Neural progenitor cell (in vitro differentiated cells): ENCODE measurements around the gene CSRNP3. TPM values are rescaled to one million over a fixed set of nuclear protein-coding genes. Genes with fewer than 3 reads are reported as not detected.
A peak's percentile ranks its signal among the peaks of the same experiment; 100 is the strongest.

Experiments used
- DNase-seq: peaks from one replicate; pipeline ENCODE4 v3.0.0-alpha.2; 2016; ENCODE audit warnings: low spot score
- H2AFZ ChIP-seq: fragments of 200-600 bp; sonication (generic); replicated peaks from 2 replicates; pipeline ENCODE4 v1.6.1; 2016; ENCODE audit warnings: antibody characterized with exemption
- H3F3A ChIP-seq: fragments of 200-600 bp; sonication (generic); 2 replicates; pipeline ENCODE4 v1.6.1; 2016; ENCODE audit warnings: antibody characterized with exemption, low read depth
- H3K27ac ChIP-seq: fragments of 200-600 bp; sonication (generic); 2 replicates; pipeline ENCODE4 v1.5.1; 2016; ENCODE audit warnings: mild to moderate bottlenecking
- H3K27me3 ChIP-seq: fragments of 200-600 bp; sonication (generic); 2 replicates; pipeline ENCODE4 v1.6.1; 2016; ENCODE audit warnings: mild to moderate bottlenecking, moderate library complexity
- H3K36me3 ChIP-seq: fragments of 200-600 bp; sonication (generic); 2 replicates; pipeline ENCODE4 v1.5.1; 2016
- H3K4me1 ChIP-seq: fragments of 200-600 bp; sonication (generic); 2 replicates; pipeline ENCODE4 v1.6.1; 2016; ENCODE audit warnings: mixed run types
- H3K4me2 ChIP-seq: fragments of 200-600 bp; sonication (generic); 2 replicates; pipeline ENCODE4 v1.6.1; 2016
- H3K4me3 ChIP-seq: fragments of 200-600 bp; sonication (generic); 2 replicates; pipeline ENCODE4 v1.5.1; 2016
- H3K79me2 ChIP-seq: fragments of 200-600 bp; sonication (generic); 2 replicates; pipeline ENCODE4 v1.6.1; 2016; ENCODE audit warnings: low read depth
- H3K9ac ChIP-seq: fragments of 200-600 bp; sonication (generic); 2 replicates; pipeline ENCODE4 v1.6.1; 2016
- H3K9me3 ChIP-seq: fragments of 200-600 bp; sonication (generic); 2 replicates; pipeline ENCODE4 v1.5.1; 2016; ENCODE audit warnings: low read depth
- H4K20me1 ChIP-seq: fragments of 200-600 bp; sonication (generic); 2 replicates; pipeline ENCODE4 v1.6.1; 2016; ENCODE audit warnings: low read depth
- H3K27ac Mint-ChIP-seq: 3 replicates; pipeline ENCODE4 v1.8.0; 2021; ENCODE audit warnings: mixed read lengths
- H3K27me3 Mint-ChIP-seq: 2 replicates; pipeline ENCODE4 v1.8.0; 2022; ENCODE audit warnings: low read depth, mild to moderate bottlenecking, inconsistent platforms, moderate library complexity, mixed read lengths; ENCODE audit not compliant: insufficient read depth
- H3K36me3 Mint-ChIP-seq: 3 replicates; pipeline ENCODE4 v1.8.0; 2021; ENCODE audit warnings: mixed read lengths
- H3K4me1 Mint-ChIP-seq: 3 replicates; pipeline ENCODE4 v1.8.0; 2021; ENCODE audit warnings: mixed read lengths
- H3K4me3 Mint-ChIP-seq: 3 replicates; pipeline ENCODE4 v1.8.0; 2021; ENCODE audit warnings: mild to moderate bottlenecking, moderate library complexity, mixed read lengths
- H3K9me3 Mint-ChIP-seq: 3 replicates; pipeline ENCODE4 v1.8.0; 2020; ENCODE audit warnings: mixed read lengths
- EZH2 ChIP-seq: fragments of 200-600 bp; sonication (generic); IDR thresholded peaks from 2 replicates; pipeline ENCODE4 v1.6.1; 2017; ENCODE audit warnings: antibody characterized with exemption, mild to moderate bottlenecking, moderate library complexity
- EZH2phosphoT487 ChIP-seq: fragments of 200-600 bp; sonication (generic); IDR thresholded peaks from 2 replicates; pipeline ENCODE4 v1.6.1; 2017; ENCODE audit warnings: antibody characterized with exemption
- total RNA-seq: library from RNA; depleted of rRNA; stranded (reverse); fragments of >200 nt; gene quantifications from 2 replicates; pipeline ENCODE4 v1.2.3, GENCODE V29; 2015; ENCODE audit warnings: low replicate concordance
- TF ChIP-seq, protein P1 (sequence below): fragments of 200-600 bp; sonication (generic); IDR thresholded peaks from 2 replicates; pipeline ENCODE4 v1.5.1; 2017; ENCODE audit warnings: antibody characterized with exemption, mild to moderate bottlenecking

The CSRNP3 gene, protein sequence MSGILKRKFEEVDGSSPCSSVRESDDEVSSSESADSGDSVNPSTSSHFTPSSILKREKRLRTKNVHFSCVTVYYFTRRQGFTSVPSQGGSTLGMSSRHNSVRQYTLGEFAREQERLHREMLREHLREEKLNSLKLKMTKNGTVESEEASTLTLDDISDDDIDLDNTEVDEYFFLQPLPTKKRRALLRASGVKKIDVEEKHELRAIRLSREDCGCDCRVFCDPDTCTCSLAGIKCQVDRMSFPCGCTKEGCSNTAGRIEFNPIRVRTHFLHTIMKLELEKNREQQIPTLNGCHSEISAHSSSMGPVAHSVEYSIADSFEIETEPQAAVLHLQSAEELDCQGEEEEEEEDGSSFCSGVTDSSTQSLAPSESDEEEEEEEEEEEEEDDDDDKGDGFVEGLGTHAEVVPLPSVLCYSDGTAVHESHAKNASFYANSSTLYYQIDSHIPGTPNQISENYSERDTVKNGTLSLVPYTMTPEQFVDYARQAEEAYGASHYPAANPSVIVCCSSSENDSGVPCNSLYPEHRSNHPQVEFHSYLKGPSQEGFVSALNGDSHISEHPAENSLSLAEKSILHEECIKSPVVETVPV
- 14.7 and 16.9 TPM in 2 replicates for total RNA-seq

DNA sequence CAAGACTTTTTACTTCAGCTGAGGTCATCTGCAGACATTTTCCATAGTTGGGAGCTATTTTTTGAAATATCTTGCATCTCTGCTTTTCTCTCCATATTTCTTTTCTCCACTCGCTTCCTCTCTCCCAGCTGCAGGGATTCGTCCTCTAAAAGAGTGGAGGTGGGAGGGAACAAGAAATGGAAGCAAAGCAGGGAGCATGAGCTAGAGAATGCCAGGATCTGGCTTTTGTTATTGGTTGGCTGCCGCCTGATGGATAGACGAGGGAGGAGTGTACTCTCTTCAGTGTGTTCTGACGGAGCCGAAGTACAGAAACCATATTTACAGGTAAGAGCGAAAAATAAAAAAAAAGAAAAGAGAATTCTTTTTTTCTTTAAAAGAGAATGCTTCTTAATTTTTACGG is at the start of gene CSRNP3:
TSS of gene CSRNP3 (plus strand) at position 282 of the 400 bp plus-strand sequence. CDS start 125,368 bp downstream, outside the sequence.
- Histone ChIP-seq H3K36me3 (no peaks in the 10 kb centered on the region), H3K79me2 (peaks cover 46% of the 10 kb centered on the region), H3K27me3 (no peaks in the 10 kb centered on the region), H3K4me2 (peak within 1 kb of the TSS; percentile 88), H3K4me3 (peak within 1 kb of the TSS; percentile 78), H3K9me3 (no peaks in the 10 kb centered on the region), H3F3A (peaks cover 5% of the 10 kb centered on the region), H3K27ac (no peak within 1 kb of the TSS), H2AFZ (peak within 1 kb of the TSS; percentile 85), H3K4me1 (peaks cover 30% of the 10 kb centered on the region), H3K9ac (peak within 1 kb of the TSS; percentile 58), H4K20me1 (peaks cover 7% of the 10 kb centered on the region)
- Mint-ChIP-seq H3K9me3 (no peaks in the 10 kb centered on the region), H3K27ac (peak within 1 kb of the TSS; percentile 98), H3K27me3 (peaks cover 3% of the 10 kb centered on the region), H3K4me3 (peak within 1 kb of the TSS; percentile 92), H3K36me3 (no peaks in the 10 kb centered on the region), H3K4me1 (peaks cover 36% of the 10 kb centered on the region)
- DNase-seq: peak; percentile 89
- TF ChIP-seq EZH2: no peak

DNA sequence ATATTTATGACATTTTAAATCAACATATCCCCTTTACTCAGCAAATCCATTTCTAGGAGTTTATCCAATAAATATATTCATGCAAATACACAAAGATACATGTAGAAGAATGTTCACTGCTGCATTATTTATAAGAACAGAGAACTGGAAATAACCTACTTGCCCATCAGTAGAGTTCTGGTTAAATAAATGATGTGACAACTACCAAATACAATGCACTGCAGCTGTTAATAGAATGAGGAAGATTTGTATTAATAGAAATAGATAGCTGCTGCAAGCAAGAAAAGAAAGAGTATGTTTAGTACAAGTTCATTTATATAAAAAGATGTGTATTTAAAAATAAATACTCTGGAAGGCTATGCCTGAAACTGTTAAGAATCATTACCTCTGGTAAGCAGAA is 49.3 kb upstream of the CSRNP3 start:
- Mint-ChIP-seq H3K4me1 (no peaks in the 10 kb centered on the region), H3K27ac (no peak overlapping the region), H3K36me3 (peaks cover 12% of the 10 kb centered on the region), H3K9me3 (peaks cover 49% of the 10 kb centered on the region), H3K4me3 (no peak overlapping the region), H3K27me3 (peaks cover 4% of the 10 kb centered on the region)
- Histone ChIP-seq H3K4me2 (no peak overlapping the region), H3K4me1 (peaks cover 4% of the 10 kb centered on the region), H3K79me2 (no peaks in the 10 kb centered on the region), H3K36me3 (no peaks in the 10 kb centered on the region), H3F3A (no peaks in the 10 kb centered on the region), H3K27ac (no peak overlapping the region), H3K9ac (no peak overlapping the region), H2AFZ (no peak overlapping the region), H4K20me1 (no peaks in the 10 kb centered on the region), H3K4me3 (no peak overlapping the region), H3K27me3 (no peaks in the 10 kb centered on the region), H3K9me3 (peaks cover 3% of the 10 kb centered on the region)
- DNase-seq: no peak
- TF ChIP-seq EZH2 (no peak), EZH2phosphoT487 (no peak)
- TF ChIP-seq, protein P1, sequence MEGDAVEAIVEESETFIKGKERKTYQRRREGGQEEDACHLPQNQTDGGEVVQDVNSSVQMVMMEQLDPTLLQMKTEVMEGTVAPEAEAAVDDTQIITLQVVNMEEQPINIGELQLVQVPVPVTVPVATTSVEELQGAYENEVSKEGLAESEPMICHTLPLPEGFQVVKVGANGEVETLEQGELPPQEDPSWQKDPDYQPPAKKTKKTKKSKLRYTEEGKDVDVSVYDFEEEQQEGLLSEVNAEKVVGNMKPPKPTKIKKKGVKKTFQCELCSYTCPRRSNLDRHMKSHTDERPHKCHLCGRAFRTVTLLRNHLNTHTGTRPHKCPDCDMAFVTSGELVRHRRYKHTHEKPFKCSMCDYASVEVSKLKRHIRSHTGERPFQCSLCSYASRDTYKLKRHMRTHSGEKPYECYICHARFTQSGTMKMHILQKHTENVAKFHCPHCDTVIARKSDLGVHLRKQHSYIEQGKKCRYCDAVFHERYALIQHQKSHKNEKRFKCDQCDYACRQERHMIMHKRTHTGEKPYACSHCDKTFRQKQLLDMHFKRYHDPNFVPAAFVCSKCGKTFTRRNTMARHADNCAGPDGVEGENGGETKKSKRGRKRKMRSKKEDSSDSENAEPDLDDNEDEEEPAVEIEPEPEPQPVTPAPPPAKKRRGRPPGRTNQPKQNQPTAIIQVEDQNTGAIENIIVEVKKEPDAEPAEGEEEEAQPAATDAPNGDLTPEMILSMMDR: no peak

DNA sequence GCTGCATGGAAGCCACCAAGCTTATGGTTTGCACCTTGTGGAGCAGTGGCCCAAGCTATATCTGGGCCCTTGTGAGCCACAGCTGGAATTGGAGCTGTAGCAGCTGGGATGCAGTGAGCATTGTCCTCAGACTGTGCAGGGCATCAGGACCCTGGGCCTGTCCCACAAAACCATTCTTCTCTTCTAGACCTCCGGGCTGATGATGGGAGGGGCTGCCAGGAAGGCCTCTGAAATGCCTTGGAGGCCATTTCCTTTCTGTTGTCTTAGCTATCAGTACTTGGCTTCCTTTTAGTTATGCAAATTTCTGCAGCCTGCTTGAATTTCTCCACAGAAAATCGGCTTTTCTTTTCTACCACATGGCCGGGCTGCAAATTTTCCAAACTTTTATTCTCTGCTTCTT is 46.4 kb upstream of the CSRNP3 start:
- peaks cover 4% of the 10 kb centered on the region for H3K4me1 ChIP-seq
- no peaks in the 10 kb centered on the region for H4K20me1 ChIP-seq
- H3K27me3 ChIP-seq: no peaks in the 10 kb centered on the region
- no peaks in the 10 kb centered on the region for H3K79me2 ChIP-seq
- H3K4me2 ChIP-seq: no peak overlapping the region
- no peaks in the 10 kb centered on the region for H3K36me3 ChIP-seq
- DNase-seq: no peak
- no peak overlapping the region for H3K9ac ChIP-seq
- H3K4me1 Mint-ChIP-seq: no peaks in the 10 kb centered on the region
- no peak overlapping the region for H2AFZ ChIP-seq
- H3K27ac Mint-ChIP-seq: no peak overlapping the region
- no peak overlapping the region for H3K4me3 ChIP-seq
- TF ChIP-seq EZH2phosphoT487 (no peak), EZH2 (no peak)
- no peaks in the 10 kb centered on the region for H3K9me3 ChIP-seq
- H3K27me3 Mint-ChIP-seq: peaks cover 2% of the 10 kb centered on the region
- H3K9me3 Mint-ChIP-seq: peaks cover 29% of the 10 kb centered on the region
- no peak overlapping the region for H3K27ac ChIP-seq
- H3K4me3 Mint-ChIP-seq: no peak overlapping the region
- H3K36me3 Mint-ChIP-seq: peaks cover 7% of the 10 kb centered on the region
- no peaks in the 10 kb centered on the region for H3F3A ChIP-seq

DNA sequence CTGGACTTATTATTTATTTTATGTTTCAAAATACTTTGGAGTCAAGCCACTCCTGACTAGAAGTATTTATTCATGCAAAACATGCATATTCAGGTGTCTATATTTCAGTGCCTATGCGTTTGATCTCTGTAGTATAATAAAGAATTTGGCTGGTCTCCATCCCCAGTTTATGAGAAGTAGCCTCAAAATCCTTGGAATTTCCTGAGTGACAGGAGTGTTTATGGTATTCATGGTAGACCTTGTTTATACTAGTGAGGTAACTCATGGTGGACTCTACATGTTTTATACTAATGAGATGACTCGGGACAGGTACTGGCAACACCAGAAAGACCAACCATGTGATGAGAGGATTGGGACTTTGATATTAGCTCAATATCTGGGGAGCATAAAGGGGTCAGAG is 43.9 kb upstream of the CSRNP3 start:
- H3K4me1 Mint-ChIP-seq: no peaks in the 10 kb centered on the region
- H3K36me3 Mint-ChIP-seq: peaks cover 7% of the 10 kb centered on the region
- Histone ChIP-seq H3K27me3 (no peaks in the 10 kb centered on the region), H3K4me3 (no peak overlapping the region), H3K36me3 (no peaks in the 10 kb centered on the region), H3K9ac (no peak overlapping the region), H3K27ac (no peak overlapping the region), H3K4me2 (no peak overlapping the region), H3K4me1 (no peaks in the 10 kb centered on the region), H3F3A (no peaks in the 10 kb centered on the region), H2AFZ (no peak overlapping the region), H3K9me3 (no peaks in the 10 kb centered on the region), H4K20me1 (no peaks in the 10 kb centered on the region), H3K79me2 (no peaks in the 10 kb centered on the region)
- peaks cover 29% of the 10 kb centered on the region for H3K9me3 Mint-ChIP-seq
- peaks cover 2% of the 10 kb centered on the region for H3K27me3 Mint-ChIP-seq
- no peak overlapping the region for H3K27ac Mint-ChIP-seq
- no peak for DNase-seq
- TF ChIP-seq EZH2phosphoT487: no peak
- TF ChIP-seq, protein P1: no peak
- TF ChIP-seq EZH2: no peak
- no peak overlapping the region for H3K4me3 Mint-ChIP-seq
